Ovary (tissue), 3 donors: Measurements from ENCODE around the gene KIF6.
A peak's percentile ranks its signal among the peaks of the same experiment; 100 is the strongest.

Source experiments
- CTCF ChIP-seq, 3 donors: fragments of 450-650 bp in 2 of 3; fragments of 200-600 bp in 1 of 3; IDR thresholded peaks; one replicate each; pipeline versions ENCODE4 v1.5.1 to v1.8.0; 2016 to 2022; ENCODE audit warnings: antibody characterized with exemption in 3 of 3, mild to moderate bottlenecking in 1 of 3
- POLR2A ChIP-seq: fragments of 450-650 bp; IDR thresholded peaks from one replicate; pipeline ENCODE4 v1.6.1; 2017; ENCODE audit warnings: antibody characterized with exemption, mild to moderate bottlenecking, moderate library complexity
- donor health status: DM: no; HTN: no; CAD: no.

GRCh38 chr6:39302669-39303424, 422.4 kb downstream of the KIF6 start:
- no peak for TF ChIP-seq POLR2A
- TF ChIP-seq CTCF (IDR thresholded peaks at IDR 0.05) = peak; percentile 71 to 84 (median 78)
